ENCODE measurements around the gene DAB2IP.

DNA sequence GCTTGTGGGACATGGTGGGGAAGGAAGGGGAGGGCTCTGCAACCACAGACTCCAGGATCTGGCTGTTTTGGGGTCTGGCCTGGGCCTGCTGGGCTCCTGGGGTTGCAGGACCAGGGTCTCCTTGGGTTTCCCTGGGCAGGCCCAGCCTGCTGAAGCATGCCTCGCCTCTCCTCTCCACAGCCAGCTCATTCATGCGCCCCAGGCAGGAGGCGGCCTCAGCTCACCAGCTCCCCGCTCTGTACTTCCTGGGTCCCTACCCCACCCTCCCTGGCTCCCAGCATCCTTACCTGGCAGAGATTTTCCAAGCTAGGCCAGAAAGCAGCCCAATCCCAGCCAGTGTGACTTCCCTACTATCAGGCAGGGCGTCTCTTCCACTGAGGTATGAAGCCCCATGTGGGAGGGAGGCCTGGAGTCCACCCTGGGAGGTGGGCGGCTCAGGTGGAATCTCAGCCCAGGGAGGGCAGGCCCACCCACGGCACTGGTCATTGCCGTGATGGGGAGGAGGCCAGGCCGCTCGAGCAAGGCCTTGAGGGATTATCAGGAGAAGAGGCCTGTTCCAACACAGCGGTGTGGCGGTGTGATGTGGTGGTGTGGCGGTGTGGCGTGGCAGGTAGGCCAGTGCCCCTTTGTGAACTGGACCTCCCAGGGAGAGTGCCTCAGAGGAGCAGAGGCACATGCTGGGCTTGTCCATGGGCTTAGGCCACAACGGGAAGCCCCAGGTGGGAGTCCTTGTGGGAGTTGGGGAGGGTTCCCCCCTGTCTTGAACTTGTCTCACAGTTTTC is 103.4 kb downstream of the DAB2IP start:
- TF ChIP-seq, protein P1, sequence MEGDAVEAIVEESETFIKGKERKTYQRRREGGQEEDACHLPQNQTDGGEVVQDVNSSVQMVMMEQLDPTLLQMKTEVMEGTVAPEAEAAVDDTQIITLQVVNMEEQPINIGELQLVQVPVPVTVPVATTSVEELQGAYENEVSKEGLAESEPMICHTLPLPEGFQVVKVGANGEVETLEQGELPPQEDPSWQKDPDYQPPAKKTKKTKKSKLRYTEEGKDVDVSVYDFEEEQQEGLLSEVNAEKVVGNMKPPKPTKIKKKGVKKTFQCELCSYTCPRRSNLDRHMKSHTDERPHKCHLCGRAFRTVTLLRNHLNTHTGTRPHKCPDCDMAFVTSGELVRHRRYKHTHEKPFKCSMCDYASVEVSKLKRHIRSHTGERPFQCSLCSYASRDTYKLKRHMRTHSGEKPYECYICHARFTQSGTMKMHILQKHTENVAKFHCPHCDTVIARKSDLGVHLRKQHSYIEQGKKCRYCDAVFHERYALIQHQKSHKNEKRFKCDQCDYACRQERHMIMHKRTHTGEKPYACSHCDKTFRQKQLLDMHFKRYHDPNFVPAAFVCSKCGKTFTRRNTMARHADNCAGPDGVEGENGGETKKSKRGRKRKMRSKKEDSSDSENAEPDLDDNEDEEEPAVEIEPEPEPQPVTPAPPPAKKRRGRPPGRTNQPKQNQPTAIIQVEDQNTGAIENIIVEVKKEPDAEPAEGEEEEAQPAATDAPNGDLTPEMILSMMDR (conservative IDR thresholded peaks at IDR 0.05; ENCODE audit: low read depth, low read length), result no peak
- no peak for TF ChIP-seq USF2 (IDR thresholded peaks at IDR 0.05; ENCODE audit: low read depth, low read length)
- no peak for TF ChIP-seq RAD21 (IDR thresholded peaks at IDR 0.05; ENCODE audit: low read length)
- TF ChIP-seq SMC3 (IDR thresholded peaks at IDR 0.05; ENCODE audit: low read depth, low read length), result no peak
- TF ChIP-seq POLR2A (IDR thresholded peaks at IDR 0.05; ENCODE audit: low read depth, low read length), result no peak
- TF ChIP-seq NFE2L2 (IDR thresholded peaks at IDR 0.05; ENCODE audit: low read depth, low read length), result no peak
- no peak for TF ChIP-seq CHD1 (IDR thresholded peaks at IDR 0.05; ENCODE audit: low read depth, low read length)
- TF ChIP-seq CEBPB (IDR thresholded peaks at IDR 0.05; ENCODE audit: low read depth, low read length), result no peak
- TF ChIP-seq RCOR1 (IDR thresholded peaks at IDR 0.05; ENCODE audit: insufficient replicate concordance, low read length), result no peak
- no peak for TF ChIP-seq MAZ (IDR thresholded peaks at IDR 0.05; ENCODE audit: borderline replicate concordance, low read depth, low read length)
- TF ChIP-seq MXI1 (IDR thresholded peaks at IDR 0.05; ENCODE audit: borderline replicate concordance, low read depth, low read length), result no peak
- TF ChIP-seq, protein P2, sequence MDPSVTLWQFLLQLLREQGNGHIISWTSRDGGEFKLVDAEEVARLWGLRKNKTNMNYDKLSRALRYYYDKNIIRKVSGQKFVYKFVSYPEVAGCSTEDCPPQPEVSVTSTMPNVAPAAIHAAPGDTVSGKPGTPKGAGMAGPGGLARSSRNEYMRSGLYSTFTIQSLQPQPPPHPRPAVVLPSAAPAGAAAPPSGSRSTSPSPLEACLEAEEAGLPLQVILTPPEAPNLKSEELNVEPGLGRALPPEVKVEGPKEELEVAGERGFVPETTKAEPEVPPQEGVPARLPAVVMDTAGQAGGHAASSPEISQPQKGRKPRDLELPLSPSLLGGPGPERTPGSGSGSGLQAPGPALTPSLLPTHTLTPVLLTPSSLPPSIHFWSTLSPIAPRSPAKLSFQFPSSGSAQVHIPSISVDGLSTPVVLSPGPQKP (IDR thresholded peaks at IDR 0.05; ENCODE audit: borderline replicate concordance, low read depth, low read length), result no peak
